Astrocyte (in vitro differentiated cells and primary cell): Measurements from ENCODE around the gene TOMM70.

ENCODE experiments used
- EZH2 ChIP-seq: IDR thresholded peaks from 2 replicates; pipeline ENCODE4 v1.6.1; 2012; ENCODE audit warnings: mild to moderate bottlenecking, low read length, inconsistent platforms; ENCODE audit not compliant: insufficient read depth
- TF ChIP-seq, protein P1 (sequence below): IDR thresholded peaks from 2 replicates; pipeline ENCODE4 v1.5.1; 2011; ENCODE audit warnings: low read depth, mild to moderate bottlenecking, inconsistent platforms, low read length, moderate library complexity; ENCODE audit not compliant: insufficient read depth

DNA sequence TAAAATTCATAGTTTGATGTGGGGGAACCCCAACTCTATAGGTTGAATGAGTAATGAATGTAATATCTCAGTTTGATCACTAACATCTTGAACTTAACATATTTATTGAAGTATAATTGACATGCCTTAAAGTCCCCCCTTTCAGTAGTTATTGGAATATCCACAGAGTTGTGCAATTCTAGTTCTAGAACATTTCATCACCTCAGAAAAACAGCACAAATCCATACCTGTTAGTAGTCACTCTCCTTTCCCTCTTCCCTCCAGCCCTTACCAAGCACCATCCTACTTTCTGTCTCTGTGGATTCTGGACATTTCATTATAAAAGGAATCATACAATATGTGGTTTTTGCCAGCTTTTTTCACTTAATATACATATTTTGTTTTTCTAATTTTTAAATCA lies 75.1 kb downstream of the TOMM70 start:
- TF ChIP-seq, protein P1, sequence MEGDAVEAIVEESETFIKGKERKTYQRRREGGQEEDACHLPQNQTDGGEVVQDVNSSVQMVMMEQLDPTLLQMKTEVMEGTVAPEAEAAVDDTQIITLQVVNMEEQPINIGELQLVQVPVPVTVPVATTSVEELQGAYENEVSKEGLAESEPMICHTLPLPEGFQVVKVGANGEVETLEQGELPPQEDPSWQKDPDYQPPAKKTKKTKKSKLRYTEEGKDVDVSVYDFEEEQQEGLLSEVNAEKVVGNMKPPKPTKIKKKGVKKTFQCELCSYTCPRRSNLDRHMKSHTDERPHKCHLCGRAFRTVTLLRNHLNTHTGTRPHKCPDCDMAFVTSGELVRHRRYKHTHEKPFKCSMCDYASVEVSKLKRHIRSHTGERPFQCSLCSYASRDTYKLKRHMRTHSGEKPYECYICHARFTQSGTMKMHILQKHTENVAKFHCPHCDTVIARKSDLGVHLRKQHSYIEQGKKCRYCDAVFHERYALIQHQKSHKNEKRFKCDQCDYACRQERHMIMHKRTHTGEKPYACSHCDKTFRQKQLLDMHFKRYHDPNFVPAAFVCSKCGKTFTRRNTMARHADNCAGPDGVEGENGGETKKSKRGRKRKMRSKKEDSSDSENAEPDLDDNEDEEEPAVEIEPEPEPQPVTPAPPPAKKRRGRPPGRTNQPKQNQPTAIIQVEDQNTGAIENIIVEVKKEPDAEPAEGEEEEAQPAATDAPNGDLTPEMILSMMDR = no peak
- TF ChIP-seq EZH2 = no peak
